ENCODE data around the gene VIM.

VIM gene

DNA sequence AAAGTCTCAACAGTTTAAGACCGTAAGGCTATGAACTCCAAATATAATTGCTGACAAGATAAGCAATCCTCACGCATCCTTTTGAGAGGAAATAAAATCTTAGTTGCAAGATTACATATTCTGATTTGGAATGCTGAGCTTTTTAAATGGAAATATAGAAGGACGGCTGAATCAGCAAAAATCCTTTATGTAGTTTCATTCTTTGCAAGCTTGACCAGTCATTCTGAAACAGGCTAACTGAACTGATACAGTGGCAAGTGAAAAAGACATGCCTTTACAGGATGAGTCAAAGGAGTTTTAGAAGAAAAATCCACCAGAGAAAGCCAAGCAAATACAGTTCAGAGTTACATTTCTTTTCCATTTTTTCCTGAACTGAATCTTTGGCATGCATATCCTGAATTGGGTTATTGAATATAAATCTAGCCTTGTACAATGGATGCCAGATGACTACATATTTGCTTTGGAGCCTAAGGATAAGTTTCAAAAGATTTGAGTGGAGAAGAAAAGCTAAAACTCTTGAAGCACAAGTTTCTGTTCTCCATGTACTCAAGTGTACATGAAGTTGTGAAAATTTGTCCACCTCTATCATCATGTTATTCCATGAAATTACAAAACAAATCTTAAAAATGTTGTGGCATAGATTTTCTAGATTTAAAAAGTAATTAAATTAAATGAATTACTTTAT, 4.4 kb downstream of the VIM start:
- Histone ChIP-seq H3K9me3 (ENCODE audit: control insufficient read depth, low read length) (no peaks in the 10 kb centered on the region), H3K36me3 (ENCODE audit: control insufficient read depth, insufficient read depth, low read length) (peaks cover 80% of the 10 kb centered on the region), H3K4me1 (ENCODE audit: control insufficient read depth, insufficient read depth, low read length, poor library complexity, severe bottlenecking) (peaks cover 4% of the 10 kb centered on the region), H3K27ac (ENCODE audit: low read depth, low read length, severe bottlenecking) (peak overlapping the region; percentile 96), H3K4me3 (ENCODE audit: extremely low read depth, insufficient read depth, low read length, poor library complexity, severe bottlenecking) (peak overlapping the region; percentile 98)
- 20 to 83% methylated on average over 1 of the region's 3 CpGs for WGBS, 2 experiments (ENCODE audit: insufficient coverage in 2 of 2)

DNA sequence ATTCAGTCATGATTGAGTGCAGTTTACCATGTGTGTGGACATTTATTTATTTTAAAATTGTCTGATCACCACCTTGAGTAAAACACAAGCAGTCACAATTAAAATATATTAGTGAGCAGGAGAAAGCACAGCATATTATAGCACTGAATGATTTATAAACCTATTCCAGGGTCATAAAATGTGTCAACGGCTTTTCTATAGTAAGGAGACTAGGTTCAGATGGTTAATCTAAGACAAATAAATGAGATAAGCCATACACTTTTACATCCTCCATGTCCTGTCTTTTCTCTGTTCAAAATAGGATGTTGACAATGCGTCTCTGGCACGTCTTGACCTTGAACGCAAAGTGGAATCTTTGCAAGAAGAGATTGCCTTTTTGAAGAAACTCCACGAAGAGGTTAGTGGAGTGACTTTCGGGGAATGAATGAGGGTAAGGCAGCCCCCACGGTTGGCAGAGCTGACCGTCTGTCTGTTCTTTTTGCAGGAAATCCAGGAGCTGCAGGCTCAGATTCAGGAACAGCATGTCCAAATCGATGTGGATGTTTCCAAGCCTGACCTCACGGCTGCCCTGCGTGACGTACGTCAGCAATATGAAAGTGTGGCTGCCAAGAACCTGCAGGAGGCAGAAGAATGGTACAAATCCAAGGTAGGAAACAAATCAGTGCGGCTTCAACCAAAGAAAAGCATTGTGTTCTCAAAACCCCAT, 5.4 kb downstream of the VIM start:
- Histone ChIP-seq H3K27ac (ENCODE audit: low read depth, low read length, severe bottlenecking) (peak overlapping the region; percentile 75), H3K4me3 (ENCODE audit: extremely low read depth, insufficient read depth, low read length, poor library complexity, severe bottlenecking) (peak overlapping the region; percentile 98), H3K9me3 (ENCODE audit: control insufficient read depth, low read length) (no peaks in the 10 kb centered on the region), H3K4me1 (ENCODE audit: control insufficient read depth, insufficient read depth, low read length, poor library complexity, severe bottlenecking) (no peaks in the 10 kb centered on the region), H3K36me3 (ENCODE audit: control insufficient read depth, insufficient read depth, low read length) (peaks cover 80% of the 10 kb centered on the region)
- WGBS, 2 experiments (ENCODE audit: insufficient coverage in 2 of 2): 94 to 95% methylated on average over 13 of the region's 14 CpGs

DNA sequence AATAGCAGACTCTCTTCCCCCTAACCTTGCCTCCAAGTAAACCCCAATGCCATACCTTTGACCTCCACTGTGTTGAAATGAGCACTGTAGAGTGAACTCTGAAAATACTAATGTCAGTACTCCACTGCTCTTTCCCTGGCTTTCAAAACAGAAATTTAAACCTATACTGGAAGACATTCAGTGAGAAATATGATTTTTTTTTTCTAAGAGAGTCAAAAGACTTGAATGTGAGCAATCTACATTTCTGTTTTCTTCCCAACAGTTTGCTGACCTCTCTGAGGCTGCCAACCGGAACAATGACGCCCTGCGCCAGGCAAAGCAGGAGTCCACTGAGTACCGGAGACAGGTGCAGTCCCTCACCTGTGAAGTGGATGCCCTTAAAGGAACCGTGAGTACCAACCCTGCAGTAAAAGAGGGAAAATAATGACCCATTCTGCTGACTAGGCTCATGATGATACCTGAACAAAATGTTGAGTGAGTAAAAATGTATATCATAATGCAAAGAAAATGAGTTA, 6.4 kb downstream of the VIM start:
- Histone ChIP-seq H3K4me3 (ENCODE audit: extremely low read depth, insufficient read depth, low read length, poor library complexity, severe bottlenecking) (peak overlapping the region; percentile 98), H3K27ac (ENCODE audit: low read depth, low read length, severe bottlenecking) (peak overlapping the region; percentile 77), H3K36me3 (ENCODE audit: control insufficient read depth, insufficient read depth, low read length) (peaks cover 78% of the 10 kb centered on the region), H3K4me1 (ENCODE audit: control insufficient read depth, insufficient read depth, low read length, poor library complexity, severe bottlenecking) (no peaks in the 10 kb centered on the region), H3K9me3 (ENCODE audit: control insufficient read depth, low read length) (no peaks in the 10 kb centered on the region)
- 98 to 100% methylated on average over 5 of the region's 5 CpGs for WGBS, 2 experiments (ENCODE audit: insufficient coverage in 2 of 2)

DNA sequence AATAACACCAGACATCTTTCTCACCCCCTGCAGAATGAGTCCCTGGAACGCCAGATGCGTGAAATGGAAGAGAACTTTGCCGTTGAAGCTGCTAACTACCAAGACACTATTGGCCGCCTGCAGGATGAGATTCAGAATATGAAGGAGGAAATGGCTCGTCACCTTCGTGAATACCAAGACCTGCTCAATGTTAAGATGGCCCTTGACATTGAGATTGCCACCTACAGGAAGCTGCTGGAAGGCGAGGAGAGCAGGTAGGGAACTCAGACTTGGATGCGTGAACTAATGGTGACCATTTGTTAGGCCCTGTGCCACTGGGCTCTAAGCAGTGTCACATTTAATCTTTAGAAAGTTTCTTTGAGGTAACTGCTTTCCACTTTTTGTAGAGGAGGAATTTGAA, 7.1 kb downstream of the VIM start:
- Histone ChIP-seq H3K9me3 (ENCODE audit: control insufficient read depth, low read length) (no peaks in the 10 kb centered on the region), H3K4me1 (ENCODE audit: control insufficient read depth, insufficient read depth, low read length, poor library complexity, severe bottlenecking) (no peaks in the 10 kb centered on the region), H3K36me3 (ENCODE audit: control insufficient read depth, insufficient read depth, low read length) (peaks cover 72% of the 10 kb centered on the region), H3K27ac (ENCODE audit: low read depth, low read length, severe bottlenecking) (peak overlapping the region; percentile 77), H3K4me3 (ENCODE audit: extremely low read depth, insufficient read depth, low read length, poor library complexity, severe bottlenecking) (peak overlapping the region; percentile 98)
- 88 to 90% methylated on average over 6 to 7 of the region's 8 CpGs for WGBS, 2 experiments (ENCODE audit: insufficient coverage in 2 of 2)

DNA sequence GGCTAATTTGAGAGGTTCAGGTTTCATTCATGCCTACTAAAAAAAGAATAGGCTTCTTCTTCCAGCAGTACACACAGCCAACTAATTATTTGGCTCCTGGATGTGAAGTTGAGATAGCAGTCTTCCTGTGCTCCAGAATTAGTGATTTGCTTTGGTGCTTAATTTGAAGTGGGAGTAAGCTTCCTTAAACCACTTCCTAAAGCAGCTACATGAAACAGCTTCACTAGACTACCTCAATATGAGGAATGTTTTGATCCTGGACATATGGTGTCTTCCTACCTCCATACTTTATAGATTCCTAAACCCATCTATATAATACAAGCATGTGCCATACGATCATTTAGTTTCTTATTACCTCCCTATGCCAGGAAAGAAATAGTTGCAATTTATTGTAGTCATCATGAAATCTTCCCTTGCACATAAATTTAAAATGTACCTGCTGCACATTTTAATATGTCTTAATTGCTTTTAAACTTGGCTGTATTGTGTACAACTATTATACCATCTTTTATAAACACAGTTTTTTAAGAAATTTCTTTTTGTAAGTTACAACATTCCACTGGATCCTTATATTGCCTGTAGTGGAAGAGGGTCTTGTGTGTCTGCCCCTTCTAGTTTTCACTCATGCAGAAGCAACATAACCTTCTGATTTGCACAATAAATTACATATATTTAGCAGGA, 8.6 kb downstream of the VIM start:
- Histone ChIP-seq H3K36me3 (ENCODE audit: control insufficient read depth, insufficient read depth, low read length) (peaks cover 57% of the 10 kb centered on the region), H3K9me3 (ENCODE audit: control insufficient read depth, low read length) (no peaks in the 10 kb centered on the region), H3K4me1 (ENCODE audit: control insufficient read depth, insufficient read depth, low read length, poor library complexity, severe bottlenecking) (no peaks in the 10 kb centered on the region), H3K4me3 (ENCODE audit: extremely low read depth, insufficient read depth, low read length, poor library complexity, severe bottlenecking) (peak overlapping the region; percentile 98), H3K27ac (ENCODE audit: low read depth, low read length, severe bottlenecking) (peak overlapping the region; percentile 77)
- WGBS, 2 experiments (ENCODE audit: insufficient coverage in 2 of 2): 20% methylated on average over 1 of the region's 1 CpG; no CpG with 5 or more reads in 1 of the 2 experiments

DNA sequence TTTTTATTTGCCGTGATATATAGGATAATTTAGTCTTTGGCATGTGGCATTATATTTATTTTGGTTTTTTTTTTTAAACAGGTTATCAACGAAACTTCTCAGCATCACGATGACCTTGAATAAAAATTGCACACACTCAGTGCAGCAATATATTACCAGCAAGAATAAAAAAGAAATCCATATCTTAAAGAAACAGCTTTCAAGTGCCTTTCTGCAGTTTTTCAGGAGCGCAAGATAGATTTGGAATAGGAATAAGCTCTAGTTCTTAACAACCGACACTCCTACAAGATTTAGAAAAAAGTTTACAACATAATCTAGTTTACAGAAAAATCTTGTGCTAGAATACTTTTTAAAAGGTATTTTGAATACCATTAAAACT, 9.1 kb downstream of the VIM start:
- Histone ChIP-seq H3K36me3 (ENCODE audit: control insufficient read depth, insufficient read depth, low read length) (peaks cover 51% of the 10 kb centered on the region), H3K27ac (ENCODE audit: low read depth, low read length, severe bottlenecking) (peak overlapping the region; percentile 34), H3K4me1 (ENCODE audit: control insufficient read depth, insufficient read depth, low read length, poor library complexity, severe bottlenecking) (no peaks in the 10 kb centered on the region), H3K9me3 (ENCODE audit: control insufficient read depth, low read length) (no peaks in the 10 kb centered on the region), H3K4me3 (ENCODE audit: extremely low read depth, insufficient read depth, low read length, poor library complexity, severe bottlenecking) (peak overlapping the region; percentile 1)
- WGBS, 2 experiments (ENCODE audit: insufficient coverage in 2 of 2): 100% methylated on average over 1 of the region's 5 CpGs; no CpG with 5 or more reads in 1 of the 2 experiments

DNA sequence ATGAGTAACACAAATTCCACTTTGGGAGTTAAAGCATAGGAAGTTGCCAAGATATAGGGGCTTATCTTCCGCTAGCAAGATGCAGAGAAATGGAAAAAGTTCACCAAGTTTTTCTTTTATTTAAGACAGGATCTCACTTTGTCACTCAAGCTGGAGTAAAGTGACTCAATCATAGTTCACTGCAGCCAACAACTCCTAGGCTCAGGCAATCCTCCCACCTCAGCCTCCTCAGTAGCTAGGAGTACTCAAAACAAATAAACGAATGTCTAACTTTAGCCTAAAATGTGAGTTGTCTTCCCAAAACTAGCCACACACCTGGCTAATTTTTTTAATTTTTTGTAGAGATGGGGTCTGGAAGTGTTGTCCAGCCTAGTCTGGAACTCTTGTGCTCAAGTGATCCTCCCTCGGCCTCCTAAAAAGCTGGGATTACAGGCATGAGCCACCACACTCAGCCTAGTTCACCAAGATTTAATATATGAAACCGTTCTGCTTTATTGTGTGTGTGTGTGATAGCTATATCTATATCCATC, 9.9 kb downstream of the VIM start:
- peaks cover 43% of the 10 kb centered on the region for H3K36me3 ChIP-seq (ENCODE audit: control insufficient read depth, insufficient read depth, low read length)
- peak overlapping the region; percentile 82 for H3K27ac ChIP-seq (ENCODE audit: low read depth, low read length, severe bottlenecking)
- H3K9me3 ChIP-seq (ENCODE audit: control insufficient read depth, low read length): no peaks in the 10 kb centered on the region
- H3K4me1 ChIP-seq (ENCODE audit: control insufficient read depth, insufficient read depth, low read length, poor library complexity, severe bottlenecking): no peaks in the 10 kb centered on the region
- WGBS, 2 experiments (ENCODE audit: insufficient coverage in 2 of 2): 100% methylated on average over 1 of the region's 4 CpGs
- no peak overlapping the region for H3K4me3 ChIP-seq (ENCODE audit: extremely low read depth, insufficient read depth, low read length, poor library complexity, severe bottlenecking)

DNA sequence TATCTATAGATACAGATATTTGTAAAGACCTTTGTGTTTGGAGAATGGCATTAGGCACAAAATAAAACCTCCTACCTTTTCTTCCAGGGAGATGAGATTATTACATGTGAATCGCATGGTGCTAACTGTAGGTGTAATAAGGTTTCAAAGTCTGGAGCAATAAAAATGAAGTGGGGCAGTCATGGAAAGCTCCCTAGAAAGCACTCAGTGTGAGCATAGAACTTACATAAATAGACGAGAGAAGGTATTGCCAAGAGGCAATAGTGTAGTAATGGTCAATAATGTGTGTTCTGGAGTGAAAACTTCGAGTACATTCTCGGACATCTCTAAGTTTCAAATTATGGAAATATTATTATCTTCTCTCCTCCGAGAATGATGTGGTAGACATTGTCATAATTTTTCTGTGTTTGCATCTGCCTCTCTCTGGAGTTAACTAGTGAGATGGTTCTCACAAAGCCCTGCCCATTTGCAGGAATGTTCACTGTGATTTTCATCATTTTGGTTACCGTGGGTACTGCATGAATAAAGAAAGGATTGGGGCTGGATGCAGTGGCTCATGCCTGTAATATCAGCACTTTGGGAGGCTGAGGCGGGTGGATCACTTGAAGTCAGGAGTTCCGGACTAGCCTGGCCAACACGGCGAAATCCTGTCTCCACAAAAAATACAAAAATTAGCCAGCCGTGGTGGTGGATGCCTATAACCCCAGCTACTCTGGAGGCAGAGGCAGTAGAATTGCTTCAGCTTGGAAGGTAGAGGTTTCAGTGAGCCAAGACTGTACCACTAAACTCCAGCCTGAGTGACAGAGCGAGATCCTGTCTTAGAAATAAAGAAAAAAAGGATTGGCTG, 10.6 kb downstream of the VIM start:
- peak overlapping the region; percentile 82 for H3K27ac ChIP-seq (ENCODE audit: low read depth, low read length, severe bottlenecking)
- WGBS, 2 experiments (ENCODE audit: insufficient coverage in 2 of 2): 87 to 93% methylated on average over 2 to 6 of the region's 12 CpGs
- H3K4me3 ChIP-seq (ENCODE audit: extremely low read depth, insufficient read depth, low read length, poor library complexity, severe bottlenecking): no peak overlapping the region
- H3K4me1 ChIP-seq (ENCODE audit: control insufficient read depth, insufficient read depth, low read length, poor library complexity, severe bottlenecking): no peaks in the 10 kb centered on the region
- peaks cover 36% of the 10 kb centered on the region for H3K36me3 ChIP-seq (ENCODE audit: control insufficient read depth, insufficient read depth, low read length)
- no peaks in the 10 kb centered on the region for H3K9me3 ChIP-seq (ENCODE audit: control insufficient read depth, low read length)

DNA sequence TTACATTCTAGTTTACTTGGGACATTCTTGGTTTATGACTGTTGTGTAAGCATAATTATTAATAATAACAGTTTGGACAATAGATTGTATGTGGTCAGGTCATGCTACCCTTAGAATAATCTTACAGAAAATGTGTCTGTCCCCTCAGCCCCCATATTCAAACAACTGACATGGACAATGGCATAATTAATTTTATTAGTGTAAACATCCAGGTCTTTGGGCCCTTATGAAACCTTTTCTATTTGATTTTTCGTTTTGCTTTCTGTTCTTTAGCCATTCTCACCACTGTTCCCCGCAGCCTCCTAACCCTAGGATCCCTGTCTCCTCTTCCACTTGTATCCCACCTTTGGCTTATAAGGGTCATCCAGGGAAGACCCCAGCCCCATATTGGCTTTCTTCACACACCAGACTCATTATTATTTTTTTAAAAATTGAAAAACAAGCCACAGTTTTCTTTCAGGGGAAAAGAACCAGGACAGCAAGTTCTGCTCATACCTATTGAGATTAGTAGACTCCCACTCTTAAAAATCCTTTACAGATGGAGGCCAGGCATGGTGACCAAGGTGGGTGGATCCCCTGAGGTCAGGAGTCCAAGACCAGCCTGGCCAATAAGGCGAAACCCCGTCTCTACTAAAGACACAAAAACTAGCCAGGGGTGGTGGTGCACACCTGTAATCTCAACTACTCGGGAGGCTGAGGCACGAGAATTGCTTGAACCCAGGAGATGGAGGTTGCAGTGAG, 11.5 kb downstream of the VIM start:
- Histone ChIP-seq H3K27ac (ENCODE audit: low read depth, low read length, severe bottlenecking) (peak overlapping the region; percentile 82), H3K4me1 (ENCODE audit: control insufficient read depth, insufficient read depth, low read length, poor library complexity, severe bottlenecking) (peaks cover 6% of the 10 kb centered on the region), H3K36me3 (ENCODE audit: control insufficient read depth, insufficient read depth, low read length) (peaks cover 28% of the 10 kb centered on the region), H3K4me3 (ENCODE audit: extremely low read depth, insufficient read depth, low read length, poor library complexity, severe bottlenecking) (no peak overlapping the region), H3K9me3 (ENCODE audit: control insufficient read depth, low read length) (no peaks in the 10 kb centered on the region)
- WGBS, 2 experiments (ENCODE audit: insufficient coverage in 2 of 2): 83 to 93% methylated on average over 5 to 6 of the region's 6 CpGs
